Fibroblast of the aortic adventitia (primary cell): ENCODE results near the gene LRRC9. TPM values are rescaled to one million over a fixed set of nuclear protein-coding genes. Genes with fewer than 3 reads are reported as not detected.
A peak's percentile ranks its signal among the peaks of the same experiment; 100 is the strongest.

Experiments
- DNase-seq: peaks from one replicate; pipeline ENCODE4 v3.0.0-alpha.2; 2010; ENCODE audit warnings: low read depth
- H3K4me3 ChIP-seq: 2 replicates; pipeline ENCODE4 v1.5.1; 2011; ENCODE audit warnings: low read depth, mild to moderate bottlenecking, control low read depth, low read length, moderate library complexity
- total RNA-seq: library from RNA; depleted of rRNA; stranded (reverse); fragments of >200 nt; gene quantifications from 2 replicates; pipeline ENCODE4 v1.2.3, GENCODE V29; 2012; ENCODE audit warnings: low replicate concordance
- TF ChIP-seq, protein P1 (sequence below): IDR thresholded peaks from 2 replicates; pipeline ENCODE4 v1.5.1; 2011; ENCODE audit warnings: mild to moderate bottlenecking, low read length, control low read depth, inconsistent platforms; ENCODE audit not compliant: insufficient read depth

LRRC9 gene
- total RNA-seq, 1 donor = not detected

GRCh38 chr14:59897757-59898383 is 22.1 kb upstream of the LRRC9 start:
- TF ChIP-seq, protein P1, sequence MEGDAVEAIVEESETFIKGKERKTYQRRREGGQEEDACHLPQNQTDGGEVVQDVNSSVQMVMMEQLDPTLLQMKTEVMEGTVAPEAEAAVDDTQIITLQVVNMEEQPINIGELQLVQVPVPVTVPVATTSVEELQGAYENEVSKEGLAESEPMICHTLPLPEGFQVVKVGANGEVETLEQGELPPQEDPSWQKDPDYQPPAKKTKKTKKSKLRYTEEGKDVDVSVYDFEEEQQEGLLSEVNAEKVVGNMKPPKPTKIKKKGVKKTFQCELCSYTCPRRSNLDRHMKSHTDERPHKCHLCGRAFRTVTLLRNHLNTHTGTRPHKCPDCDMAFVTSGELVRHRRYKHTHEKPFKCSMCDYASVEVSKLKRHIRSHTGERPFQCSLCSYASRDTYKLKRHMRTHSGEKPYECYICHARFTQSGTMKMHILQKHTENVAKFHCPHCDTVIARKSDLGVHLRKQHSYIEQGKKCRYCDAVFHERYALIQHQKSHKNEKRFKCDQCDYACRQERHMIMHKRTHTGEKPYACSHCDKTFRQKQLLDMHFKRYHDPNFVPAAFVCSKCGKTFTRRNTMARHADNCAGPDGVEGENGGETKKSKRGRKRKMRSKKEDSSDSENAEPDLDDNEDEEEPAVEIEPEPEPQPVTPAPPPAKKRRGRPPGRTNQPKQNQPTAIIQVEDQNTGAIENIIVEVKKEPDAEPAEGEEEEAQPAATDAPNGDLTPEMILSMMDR = peak; percentile 59
- H3K4me3 ChIP-seq = no peak overlapping the region
- DNase-seq = peak; percentile 51

- no peak for DNase-seq
- no peak overlapping the region for H3K4me3 ChIP-seq
- TF ChIP-seq, protein P1 = no peak
Observed at GRCh38 chr14:59900556-59900955, 19.4 kb upstream of the LRRC9 start.

- DNase-seq = no peak
- no peak overlapping the region for H3K4me3 ChIP-seq
- TF ChIP-seq, protein P1 = no peak
Observed at GRCh38 chr14:59904184-59904583, 15.8 kb upstream of the LRRC9 start.

- peak; percentile 11 for DNase-seq
- TF ChIP-seq, protein P1 = no peak
- H3K4me3 ChIP-seq = no peak overlapping the region
Observed at GRCh38 chr14:59905188-59905587, 14.8 kb upstream of the LRRC9 start.

DNA sequence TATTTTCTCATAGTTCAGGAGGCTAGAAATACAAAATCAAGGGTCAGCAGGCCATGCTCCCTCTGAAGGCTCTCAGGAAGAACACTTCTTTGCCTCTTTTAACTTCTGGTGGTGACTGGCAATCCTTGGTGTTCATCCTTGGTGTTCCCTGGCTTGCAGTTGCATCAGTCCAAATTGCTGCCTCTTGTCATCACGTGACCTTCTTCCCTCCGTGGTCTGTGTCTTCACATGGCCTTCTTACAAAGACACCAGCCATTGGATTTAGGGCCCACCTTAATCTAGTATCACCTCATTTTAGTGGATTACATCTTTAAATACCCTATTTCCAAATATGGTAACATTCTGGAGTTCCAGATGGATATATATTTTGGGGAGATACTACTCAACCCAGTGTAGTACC is 7.5 kb upstream of the LRRC9 start:
- H3K4me3 ChIP-seq = no peak overlapping the region
- TF ChIP-seq, protein P1 = no peak
- no peak for DNase-seq

DNA sequence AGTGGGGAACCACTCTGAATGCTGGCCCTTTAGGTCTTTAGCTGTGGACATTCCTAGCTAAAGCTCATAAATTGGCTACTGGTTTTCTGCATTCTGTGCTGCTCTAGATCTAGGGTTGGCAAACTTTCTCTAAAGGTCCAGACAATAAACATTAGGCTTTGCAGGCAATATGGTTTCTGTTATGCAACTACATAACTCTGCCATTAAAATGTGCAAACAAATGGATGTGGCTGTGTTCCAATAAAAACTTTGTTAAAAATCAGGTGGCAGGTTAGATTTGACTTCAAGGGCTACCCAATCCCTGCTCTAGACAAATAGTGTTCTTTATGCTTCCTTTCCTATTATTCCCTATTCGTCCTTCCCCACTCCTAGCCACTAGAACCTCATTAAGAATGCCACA is 6.8 kb upstream of the LRRC9 start:
- no peak overlapping the region for H3K4me3 ChIP-seq
- TF ChIP-seq, protein P1 = no peak
- no peak for DNase-seq

- peak overlapping the region; percentile 55 for H3K4me3 ChIP-seq
- DNase-seq = peak; percentile 53
- TF ChIP-seq, protein P1 = peak; percentile 59
Observed at GRCh38 chr14:59918824-59919569, 947 bp upstream of the LRRC9 start.
